HUDEP-2 (cell line): Measurements from ENCODE around the gene TNFAIP8L1.
"Not testable (repeated sequence)": the region's sequence is repeated elsewhere in the genome, so short reads cannot be mapped to it uniquely, and the experiment has no call there.

Source experiments
- DNase-seq, 76 experiments: peaks; one replicate each; lab custom pipeline; 2025; ENCODE audit not compliant: unreplicated experiment in 76 of 76; lab: John Stamatoyannopoulos, UW

TNFAIP8L1 gene

GRCh38 chr19:4673726-4674125, 34.4 kb downstream of the TNFAIP8L1 start:
- no peak for DNase-seq

- no peak for DNase-seq
These were observed 36.0 kb downstream of the TNFAIP8L1 start for GRCh38 chr19:4675346-4675745.

- peak in 46 of 76 experiments; percentile 6 to 76 (median 39) for DNase-seq
These were observed 37.8 kb downstream of the TNFAIP8L1 start for GRCh38 chr19:4676955-4677731.

- DNase-seq = peak in 61 of 76 experiments; percentile 8 to 85 (median 59)
These were observed 39.8 kb downstream of the TNFAIP8L1 start for GRCh38 chr19:4678881-4679790.

GRCh38 chr19:4680021-4680420, 40.7 kb downstream of the TNFAIP8L1 start:
- DNase-seq = not testable (repeated sequence)

- DNase-seq = no peak
These were observed 43.3 kb downstream of the TNFAIP8L1 start for GRCh38 chr19:4682417-4683200.

GRCh38 chr19:4684312-4685095, 45.2 kb downstream of the TNFAIP8L1 start:
- no peak for DNase-seq

- no peak for DNase-seq
These were observed 47.4 kb downstream of the TNFAIP8L1 start for GRCh38 chr19:4686700-4687099.

GRCh38 chr19:4687396-4687795, 48.1 kb downstream of the TNFAIP8L1 start:
- DNase-seq = no peak

- DNase-seq = no peak
These were observed 49.3 kb downstream of the TNFAIP8L1 start for GRCh38 chr19:4688587-4688986.

- no peak for DNase-seq
These were observed 50.1 kb downstream of the TNFAIP8L1 start for GRCh38 chr19:4689403-4689802.

- DNase-seq = no peak
These were observed 51.0 kb downstream of the TNFAIP8L1 start for GRCh38 chr19:4690361-4690760.

GRCh38 chr19:4691373-4691772, 52.1 kb downstream of the TNFAIP8L1 start:
- DNase-seq = no peak

- DNase-seq = no peak
These were observed 53.1 kb downstream of the TNFAIP8L1 start for GRCh38 chr19:4692251-4693077.

- DNase-seq = no peak
These were observed 53.7 kb downstream of the TNFAIP8L1 start for GRCh38 chr19:4693078-4693350.

GRCh38 chr19:4693471-4694121, 54.3 kb downstream of the TNFAIP8L1 start:
- no peak for DNase-seq

GRCh38 chr19:4694211-4694987, 55.1 kb downstream of the TNFAIP8L1 start:
- no peak for DNase-seq

GRCh38 chr19:4695224-4695731, 56.0 kb downstream of the TNFAIP8L1 start:
- no peak for DNase-seq
